Tibial nerve (tissue), 4 donors: ENCODE results near the gene NOL8.

Experiments used
- CTCF ChIP-seq, 5 experiments: fragments of 200-600 bp in 3 of 5; fragments of 450-650 bp in 2 of 5; sonication (generic) in 3 of 5; IDR thresholded peaks; one replicate each; pipeline ENCODE4 v1.5.1; 2016 to 2019; ENCODE audit warnings: antibody characterized with exemption in 5 of 5, mild to moderate bottlenecking in 3 of 5, moderate library complexity in 2 of 5
- EP300 ChIP-seq, 2 donors: sonication (generic); formaldehyde crosslinking; IDR thresholded peaks; one replicate each; pipeline ENCODE4 v1.6.1; 2017; ENCODE audit warnings: antibody characterized with exemption in 2 of 2, mild to moderate bottlenecking in 1 of 2

- TF ChIP-seq CTCF (IDR thresholded peaks at IDR 0.05) (no peak), EP300 (IDR thresholded peaks at IDR 0.05) (no peak)
Measured at GRCh38 chr9:92333282-92333634, 8.1 kb upstream of the NOL8 start.
